DOHH2 (cell line): ENCODE data around the gene SMAP2.

Experiments used
- CTCF ChIP-seq: fragments of 200-600 bp; sonication (generic); IDR thresholded peaks from one replicate; pipeline ENCODE4 v1.5.1; 2014; ENCODE audit warnings: antibody characterized with exemption, mild to moderate bottlenecking, low read depth, low read length; ENCODE audit not compliant: poor library complexity, severe bottlenecking
- EZH2phosphoT487 ChIP-seq: fragments of 200-600 bp; sonication (generic); IDR thresholded peaks from 2 replicates; pipeline ENCODE4 v1.6.1; 2017; ENCODE audit warnings: borderline replicate concordance, mild to moderate bottlenecking, antibody characterized with exemption, low read length, moderate library complexity, mixed read lengths

GRCh38 chr1:40421431-40422384 is 48.2 kb downstream of the SMAP2 start:
- TF ChIP-seq CTCF = no peak
- TF ChIP-seq EZH2phosphoT487 = no peak
